Esophagus (tissue), 2 donors: ENCODE results near the gene HDAC4. TPM values are rescaled to one million over a fixed set of nuclear protein-coding genes. Genes with fewer than 3 reads are reported as not detected.

Experiments used
- H3K27ac ChIP-seq, 2 donors: one replicate each; pipeline ENCODE4 v1.5.1; 2013; ENCODE audit warnings: low read depth in 2 of 2, mild to moderate bottlenecking in 2 of 2, inconsistent platforms in 1 of 2, low read length in 1 of 2, moderate library complexity in 1 of 2
- H3K27me3 ChIP-seq, 2 donors: one replicate each; pipeline ENCODE4 v1.6.1; 2013; ENCODE audit warnings: low read length in 2 of 2, control low read depth in 1 of 2, mild to moderate bottlenecking in 1 of 2; ENCODE audit not compliant: insufficient read depth in 2 of 2, control insufficient read depth in 1 of 2
- H3K36me3 ChIP-seq, 2 donors: one replicate each; pipeline ENCODE4 v1.6.1; 2013; ENCODE audit warnings: low read length in 1 of 2; ENCODE audit not compliant: control insufficient read depth in 2 of 2, insufficient read depth in 2 of 2
- H3K4me1 ChIP-seq, 2 donors: one replicate each; pipeline ENCODE4 v1.6.1; 2013; ENCODE audit warnings: low read length in 1 of 2; ENCODE audit not compliant: control insufficient read depth in 2 of 2, insufficient read depth in 2 of 2
- H3K4me3 ChIP-seq, 2 donors: one replicate each; pipeline ENCODE4 v1.5.1; 2013; ENCODE audit warnings: low read length in 2 of 2, mild to moderate bottlenecking in 2 of 2, low read depth in 1 of 2, moderate library complexity in 1 of 2
- H3K9me3 ChIP-seq, 2 donors: one replicate each; pipeline ENCODE4 v1.6.1; 2013; ENCODE audit warnings: mild to moderate bottlenecking in 2 of 2, low read depth in 1 of 2, low read length in 1 of 2, moderate library complexity in 1 of 2; ENCODE audit not compliant: control insufficient read depth in 2 of 2, insufficient read depth in 1 of 2
- WGBS, 2 donors: extraction: QIAGEN DNeasy Blood & Tissue Kit; methylation state at CpG; one replicate each; pipeline ENCODE4 v1.1.7; 2013; 5-methylcytosine and 5-hydroxymethylcytosine counted together
- polyA plus RNA-seq, 2 donors: library from polyadenylated mRNA; stranded (reverse); fragments of 200-250 nt; gene quantifications; one replicate each; pipeline ENCODE4 v1.2.3, GENCODE V29; 2013
- donor health status: healthy with polysubstance abuse.
- donor health status: Bipolar disorder and iron deficiency.

The HDAC4 gene
- polyA plus RNA-seq, 2 donors, result 5.9 to 10.2 TPM

GRCh38 chr2:239247401-239248245, 153.2 kb downstream of the HDAC4 start:
- peaks cover 13 to 26% of the 10 kb centered on the region in 2 donors for H3K4me1 ChIP-seq
- no peaks in the 10 kb centered on the region for H3K36me3 ChIP-seq
- WGBS, 2 donors, result 82 to 88% methylated on average over 29 to 31 of the region's 31 CpGs
- H3K27me3 ChIP-seq, result no peaks in the 10 kb centered on the region
- no peak overlapping the region for H3K4me3 ChIP-seq
- H3K9me3 ChIP-seq, result no peaks in the 10 kb centered on the region
- no peak overlapping the region for H3K27ac ChIP-seq

- no peaks in the 10 kb centered on the region for H3K27me3 ChIP-seq
- peak overlapping the region in 1 of 2 donors; percentile 7 for H3K4me3 ChIP-seq
- 45 to 49% methylated on average over 11 of the region's 11 CpGs for WGBS, 2 donors
- no peaks in the 10 kb centered on the region for H3K9me3 ChIP-seq
- H3K36me3 ChIP-seq, result no peaks in the 10 kb centered on the region
- H3K4me1 ChIP-seq, result peaks cover 13 to 21% of the 10 kb centered on the region in 2 donors
- H3K27ac ChIP-seq, result peak overlapping the region; percentile 50 to 74
Observed at GRCh38 chr2:239246723-239247122, 154.1 kb downstream of the HDAC4 start.

- peaks cover 13 to 21% of the 10 kb centered on the region in 2 donors for H3K4me1 ChIP-seq
- H3K27me3 ChIP-seq, result no peaks in the 10 kb centered on the region
- H3K4me3 ChIP-seq, result peak overlapping the region; percentile 7 to 19
- 41 to 46% methylated on average over 39 to 41 of the region's 41 CpGs for WGBS, 2 donors
- H3K36me3 ChIP-seq, result no peaks in the 10 kb centered on the region
- peak overlapping the region; percentile 50 to 74 for H3K27ac ChIP-seq
- H3K9me3 ChIP-seq, result no peaks in the 10 kb centered on the region
Observed at GRCh38 chr2:239245872-239246721, 154.7 kb downstream of the HDAC4 start.

DNA sequence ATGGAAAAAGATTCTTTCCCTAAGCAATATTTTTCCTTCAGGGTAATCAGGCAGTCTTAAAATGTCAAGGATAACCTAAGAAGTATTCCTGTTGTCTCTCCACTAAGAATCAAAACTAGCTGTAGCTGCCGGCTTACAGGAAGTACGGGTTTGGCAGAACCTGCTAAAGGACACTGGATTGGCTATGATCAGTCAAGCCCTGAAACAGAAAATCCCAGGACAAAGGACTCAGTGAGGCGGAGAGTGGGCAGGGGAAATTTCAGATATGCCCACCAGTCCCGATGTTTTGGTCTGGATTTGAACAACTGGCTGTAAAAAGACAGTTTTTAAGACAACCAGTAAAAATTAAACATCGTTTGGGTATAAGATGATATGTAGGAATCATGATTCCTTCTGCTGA, 155.7 kb downstream of the HDAC4 start:
- Histone ChIP-seq H3K4me1 (peaks cover 9 to 21% of the 10 kb centered on the region in 2 donors), H3K4me3 (no peak overlapping the region), H3K27me3 (no peaks in the 10 kb centered on the region), H3K27ac (no peak overlapping the region), H3K9me3 (no peaks in the 10 kb centered on the region), H3K36me3 (no peaks in the 10 kb centered on the region)
- 70 to 75% methylated on average over 5 of the region's 5 CpGs for WGBS, 2 donors

DNA sequence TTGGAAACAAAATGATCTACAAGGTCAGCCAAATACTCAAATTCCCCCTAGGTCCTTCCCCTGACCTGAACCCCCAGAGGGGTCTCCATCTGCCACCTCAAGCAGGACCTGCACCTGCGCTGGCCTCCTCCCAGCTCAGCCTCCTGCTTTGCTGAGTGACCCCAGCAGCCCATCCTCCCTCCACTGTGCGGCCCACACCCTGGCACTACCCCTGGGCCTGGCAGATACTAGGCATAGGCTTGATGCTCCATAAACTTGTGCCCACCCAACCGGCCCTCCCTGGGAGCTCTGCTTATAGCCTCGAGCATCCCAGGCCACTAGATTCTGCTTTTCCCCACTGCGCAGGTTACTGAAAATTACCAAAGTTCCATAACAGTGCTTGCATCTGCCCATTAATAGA, 156.2 kb downstream of the HDAC4 start:
- Histone ChIP-seq H3K27me3 (no peaks in the 10 kb centered on the region), H3K4me1 (peaks cover 9 to 23% of the 10 kb centered on the region in 2 donors), H3K9me3 (no peaks in the 10 kb centered on the region), H3K4me3 (no peak overlapping the region), H3K27ac (no peak overlapping the region), H3K36me3 (no peaks in the 10 kb centered on the region)
- 88 to 92% methylated on average over 5 of the region's 5 CpGs for WGBS, 2 donors

- no peaks in the 10 kb centered on the region for H3K9me3 ChIP-seq
- no peaks in the 10 kb centered on the region for H3K36me3 ChIP-seq
- H3K27ac ChIP-seq, result no peak overlapping the region
- H3K4me1 ChIP-seq, result peaks cover 9 to 27% of the 10 kb centered on the region in 2 donors
- H3K4me3 ChIP-seq, result no peak overlapping the region
- WGBS, 2 donors, result 87 to 92% methylated on average over 1 of the region's 1 CpG
- no peaks in the 10 kb centered on the region for H3K27me3 ChIP-seq
Observed at GRCh38 chr2:239241431-239241960, 159.3 kb downstream of the HDAC4 start.

GRCh38 chr2:239240414-239240881, 160.4 kb downstream of the HDAC4 start:
- WGBS, 2 donors, result 71 to 72% methylated on average over 15 of the region's 15 CpGs
- Histone ChIP-seq H3K27me3 (no peaks in the 10 kb centered on the region), H3K4me1 (peaks cover 5 to 19% of the 10 kb centered on the region in 2 donors), H3K4me3 (no peak overlapping the region), H3K9me3 (no peaks in the 10 kb centered on the region), H3K36me3 (no peaks in the 10 kb centered on the region), H3K27ac (peak overlapping the region; percentile 32 to 47)

DNA sequence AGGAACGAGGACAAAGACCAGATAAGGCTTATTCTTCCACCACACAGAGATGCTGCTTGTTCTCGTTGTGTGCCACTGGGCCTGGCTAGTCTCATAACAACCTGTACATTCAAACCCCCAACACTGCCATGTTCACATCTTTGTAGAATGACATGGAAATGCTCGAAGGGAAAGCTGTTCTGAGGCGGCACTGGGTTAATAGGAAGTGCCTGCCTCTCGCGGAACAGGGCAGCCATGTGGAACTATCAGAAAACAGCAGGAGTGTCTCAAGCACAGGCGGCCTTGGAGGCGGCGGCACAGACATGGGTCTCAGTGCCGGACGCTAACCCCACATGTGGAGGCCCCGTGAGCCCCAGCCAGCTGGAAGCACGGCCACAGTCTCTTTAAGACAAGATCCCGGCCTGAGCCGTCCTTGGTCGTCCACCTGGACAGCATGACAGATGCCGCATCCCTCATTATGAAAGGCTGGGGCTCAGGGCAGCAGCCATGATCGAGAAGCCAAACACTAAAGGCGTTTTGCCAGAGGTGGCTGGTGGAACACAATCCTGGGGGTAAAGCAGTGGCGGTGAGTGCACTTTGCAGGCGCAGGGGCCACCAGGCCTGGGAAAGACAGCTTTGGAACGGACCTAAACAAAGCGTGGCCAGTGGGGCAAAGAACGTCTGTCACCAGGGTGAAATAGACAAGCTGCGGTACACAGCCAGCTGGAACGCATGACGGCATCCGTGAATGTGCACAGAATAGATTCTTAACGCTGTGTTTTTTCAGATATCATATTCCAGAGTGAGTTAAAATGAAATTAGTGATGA, 161.0 kb downstream of the HDAC4 start:
- H3K4me1 ChIP-seq, result peaks cover 5 to 19% of the 10 kb centered on the region in 2 donors

More for the DNA sequence above, 161.0 kb downstream of the HDAC4 start:
- Histone ChIP-seq H3K4me3 (no peak overlapping the region), H3K9me3 (no peaks in the 10 kb centered on the region), H3K27ac (peak overlapping the region; percentile 34 to 69), H3K27me3 (no peaks in the 10 kb centered on the region), H3K36me3 (no peaks in the 10 kb centered on the region)
- WGBS, 2 donors, result 70 to 77% methylated on average over 29 of the region's 29 CpGs
